ENCODE measurements around the gene ZCCHC24.

GRCh38 chr10:79355420-79356017 is 89.9 kb downstream of the ZCCHC24 start:
- TF ChIP-seq CTCF (conservative IDR thresholded peaks at IDR 0.05 in 1 of 2, IDR thresholded peaks at IDR 0.05 in 1 of 2; ENCODE audit: low read depth in 1 of 2, low read length in 2 of 2), result no peak
- no peak for TF ChIP-seq EZH2 (IDR thresholded peaks at IDR 0.05; ENCODE audit: low read length, missing control alignments)

Measured in fibroblast of lung (primary cell).